IMR-90 (cell line): ENCODE measurements around the gene LAGE3. TPM values are rescaled to one million over a fixed set of nuclear protein-coding genes. Genes with fewer than 3 reads are reported as not detected.

Experiments used
- ATAC-seq: fragments of 200-7000 bp; cut with Tn5 transposase; 2 replicates; pipeline ENCODE4 v1.9.1; 2020; ENCODE audit warnings: low read depth, mild to moderate bottlenecking, moderate library complexity
- BruUV-seq: library from RNA; stranded (reverse); fragments of 400-500 nt; replicated peaks from 2 replicates; lab custom pipeline; 2021; lab: Mats Ljungman, UMichigan
- CTCF ChIA-PET: fragments of 300-600 bp; formaldehyde crosslinking; extraction: SDS; loops from one replicate; lab custom pipeline; 2021; ENCODE audit warnings: antibody characterized with exemption; lab: Yijun Ruan, JAX
- POLR2A ChIA-PET: fragments of 300-600 bp; sonication (Branson Sonifier 250); formaldehyde crosslinking; loops from one replicate; lab custom pipeline; 2022; ENCODE audit warnings: antibody characterized with exemption; ENCODE audit not compliant: unreplicated experiment; lab: Charles Lee
- DNase-seq: peaks from one replicate; pipeline ENCODE4 v3.0.0; 2013
- H2AFZ ChIP-seq: replicated peaks from 2 replicates; pipeline ENCODE3; 2013; ENCODE audit warnings: low read length, mild to moderate bottlenecking; ENCODE audit not compliant: poor library complexity
- H2AK5ac ChIP-seq: 2 replicates; pipeline ENCODE4 v1.6.1; 2013; ENCODE audit warnings: low read depth, low read length, inconsistent platforms
- H2AK9ac ChIP-seq: replicated peaks from 2 replicates; pipeline ENCODE3; 2013; ENCODE audit warnings: mild to moderate bottlenecking, low read depth, low read length, moderate library complexity; ENCODE audit not compliant: poor library complexity
- H2BK120ac ChIP-seq: 2 replicates; pipeline ENCODE4 v1.6.1; 2013; ENCODE audit warnings: low read depth, low read length, inconsistent platforms
- H2BK15ac ChIP-seq: 3 replicates; pipeline ENCODE4 v1.6.1; 2013; ENCODE audit warnings: low read depth, low read length, inconsistent platforms
- H2BK20ac ChIP-seq: 2 replicates; pipeline ENCODE4 v1.6.1; 2013; ENCODE audit warnings: low read depth, mild to moderate bottlenecking, inconsistent platforms, low read length, moderate library complexity
- H2BK5ac ChIP-seq: 2 replicates; pipeline ENCODE4 v1.6.1; 2013; ENCODE audit warnings: mild to moderate bottlenecking, low read depth, low read length, inconsistent platforms; ENCODE audit not compliant: poor library complexity, severe bottlenecking
- H3K14ac ChIP-seq: replicated peaks from 2 replicates; pipeline ENCODE4 v1.6.1; 2013; ENCODE audit warnings: low read depth, low read length, inconsistent platforms
- H3K18ac ChIP-seq: 2 replicates; pipeline ENCODE4 v1.6.1; 2013; ENCODE audit warnings: low read depth, low read length, control low read depth
- H3K23ac ChIP-seq: 2 replicates; pipeline ENCODE4 v1.6.1; 2013; ENCODE audit warnings: low read depth, low read length, inconsistent platforms
- H3K27ac ChIP-seq: 2 replicates; pipeline ENCODE4 v1.5.1; 2013; ENCODE audit warnings: mild to moderate bottlenecking, control low read depth, low read length; ENCODE audit not compliant: insufficient read depth
- H3K27me3 ChIP-seq: 2 replicates; pipeline ENCODE4 v1.6.1; 2013; ENCODE audit warnings: low read length; ENCODE audit not compliant: control insufficient read depth, insufficient read depth
- H3K36me3 ChIP-seq: 2 replicates; pipeline ENCODE4 v1.6.1; 2013; ENCODE audit warnings: low read length, mixed read lengths; ENCODE audit not compliant: control insufficient read depth, insufficient read depth
- H3K4ac ChIP-seq: 2 replicates; pipeline ENCODE4 v1.6.1; 2013; ENCODE audit warnings: low read depth, low read length, inconsistent platforms
- H3K4me1 ChIP-seq: 2 replicates; pipeline ENCODE4 v1.6.1; 2013; ENCODE audit warnings: low read length, mixed read lengths; ENCODE audit not compliant: control insufficient read depth, insufficient read depth
- H3K4me2 ChIP-seq: 2 replicates; pipeline ENCODE4 v1.6.1; 2013; ENCODE audit warnings: low read depth, mild to moderate bottlenecking, control low read depth, low read length, moderate library complexity
- H3K4me3 ChIP-seq: 2 replicates; pipeline ENCODE4 v1.5.1; 2013; ENCODE audit warnings: low read depth, mild to moderate bottlenecking, control low read depth, low read length, moderate library complexity; ENCODE audit not compliant: insufficient read depth
- H3K56ac ChIP-seq: 2 replicates; pipeline ENCODE4 v1.6.1; 2013; ENCODE audit warnings: low read length, inconsistent platforms; ENCODE audit not compliant: insufficient read depth; ENCODE audit errors: extremely low read depth
- H3K79me1 ChIP-seq, 2 experiments: 2 replicates each; pipeline ENCODE4 v1.6.1; 2013; ENCODE audit warnings: low read length in 2 of 2, inconsistent platforms in 1 of 2, low read depth in 1 of 2
- H3K9ac ChIP-seq: 2 replicates; pipeline ENCODE4 v1.6.1; 2013; ENCODE audit warnings: low read depth, low read length, control low read depth
- H3K9me1 ChIP-seq: 2 replicates; pipeline ENCODE4 v1.6.1; 2013; ENCODE audit warnings: low read length, inconsistent platforms; ENCODE audit not compliant: insufficient read depth
- H3K9me3 ChIP-seq: 2 replicates; pipeline ENCODE4 v1.6.1; 2013; ENCODE audit warnings: low read length; ENCODE audit not compliant: control insufficient read depth, insufficient read depth
- H4K20me1 ChIP-seq: 2 replicates; pipeline ENCODE4 v1.6.1; 2013; ENCODE audit warnings: low read length, inconsistent platforms; ENCODE audit not compliant: insufficient read depth
- H4K5ac ChIP-seq: 2 replicates; pipeline ENCODE4 v1.6.1; 2013; ENCODE audit warnings: mild to moderate bottlenecking, low read depth, low read length, control low read depth
- H4K8ac ChIP-seq, 2 experiments: 2 replicates each; pipeline ENCODE4 v1.6.1; 2013; ENCODE audit warnings: low read depth in 2 of 2, low read length in 2 of 2, control low read depth in 1 of 2, inconsistent platforms in 1 of 2
- H4K91ac ChIP-seq: 2 replicates; pipeline ENCODE4 v1.6.1; 2013; ENCODE audit warnings: low read depth, low read length, inconsistent platforms; ENCODE audit not compliant: insufficient read depth
- BHLHE40 ChIP-seq: fragments of 150-350 bp; IDR thresholded peaks from 2 replicates; pipeline ENCODE4 v1.6.1; 2016; ENCODE audit warnings: mild to moderate bottlenecking, low read depth, low read length
- ELK1 ChIP-seq: fragments of 150-350 bp; IDR thresholded peaks from 2 replicates; pipeline ENCODE4 v1.6.1; 2016; ENCODE audit warnings: low read depth, mild to moderate bottlenecking, low read length, moderate library complexity, borderline replicate concordance
- FOS ChIP-seq: fragments of 150-350 bp; IDR thresholded peaks from 2 replicates; pipeline ENCODE4 v1.6.1; 2016; ENCODE audit warnings: low read depth, low read length
- MAFK ChIP-seq: IDR thresholded peaks from 2 replicates; pipeline ENCODE4 v1.6.1; 2012; ENCODE audit warnings: low read depth, low read length, improper control_type of control experiment
- MAZ ChIP-seq: IDR thresholded peaks from 2 replicates; pipeline ENCODE4 v1.6.1; 2012; ENCODE audit warnings: low read depth, mild to moderate bottlenecking, low read length, improper control_type of control experiment, moderate library complexity, borderline replicate concordance
- USF2 ChIP-seq: fragments of 150-350 bp; IDR thresholded peaks from 2 replicates; pipeline ENCODE4 v1.6.1; 2017; ENCODE audit warnings: mild to moderate bottlenecking, antibody characterized with exemption, low read length, low read depth
- WGBS, 2 experiments: methylation state at CpG; one replicate each; pipeline versions ENCODE4 v1.1.5 to v1.1.7; 2013; ENCODE audit warnings: missing lambda C conversion rate in 2 of 2; ENCODE audit not compliant: insufficient read length in 1 of 2; ENCODE audit errors: extremely low coverage in 2 of 2; 5-methylcytosine and 5-hydroxymethylcytosine counted together
- dilution Hi-C: fragments of 300-500 bp; cut with HindIII; formaldehyde crosslinking; loops from one replicate; pipeline ENCODE4 v1.14.3; 2018; ENCODE audit warnings: low sequenced_read_pairs; ENCODE audit not compliant: unreplicated experiment
- in situ Hi-C: fragments of 300-500 bp; cut with MboI; formaldehyde crosslinking; loops from 3 replicates; pipeline ENCODE4 v1.14.3; 2019; ENCODE audit warnings: low sequenced_read_pairs, inconsistent platforms, mixed read lengths
- intact Hi-C: fragments of 100-400 bp; cut with micrococcal nuclease; formaldehyde crosslinking; loops from 2 replicates; pipeline ENCODE4 v1.10.0; 2022
- polyA plus RNA-seq, 3 experiments: library from polyadenylated mRNA; depleted of rRNA; stranded (reverse); fragments of >200 nt; gene quantifications; 2 replicates each; pipeline ENCODE4 v1.2.3, GENCODE V29; 2012; ENCODE audit warnings: low replicate concordance in 1 of 3
- total RNA-seq: library from RNA; depleted of rRNA; stranded (reverse); fragments of >200 nt; gene quantifications from 2 replicates; pipeline ENCODE4 v1.2.3, GENCODE V29; 2012

Gene LAGE3
- total and polyA plus RNA-seq, 2 of the 4 experiments (the other 2 are of a cell fraction) = 3.6 to 14.8 TPM

- BruUV-seq = no TSS peak
- CTCF ChIA-PET = no interaction called here
- peak within 1 kb of the TSS; percentile 89 for H2AFZ ChIP-seq
Measured at GRCh38 chrX:154436983-154437752, 41.9 kb downstream of the LAGE3 start, which contains the start of gene GDI1. GDI1 (plus strand) TSS chrX:154437154; CDS start chrX:154437255, 101 bp downstream.

More at GRCh38 chrX:154436983-154437752, 41.9 kb downstream of the LAGE3 start, which contains the start of gene GDI1:
- Histone ChIP-seq H3K56ac (peak within 1 kb of the TSS; percentile 71), H3K4ac (peak within 1 kb of the TSS; percentile 90), H3K9me3 (no peaks in the 10 kb centered on the region), H3K9me1 (no peaks in the 10 kb centered on the region), H3K4me1 (peaks cover 3% of the 10 kb centered on the region), H3K79me1 (peaks cover 0 to 12% of the 10 kb centered on the region in 2 experiments; a peak in 1 of 4 replicates), H3K18ac (peak within 1 kb of the TSS; percentile 81), H4K91ac (peak within 1 kb of the TSS; percentile 56), H4K8ac (peak within 1 kb of the TSS; percentile 77 to 86), H4K20me1 (peaks cover 14% of the 10 kb centered on the region), H4K5ac (peak within 1 kb of the TSS; percentile 70), H3K4me3 (peak within 1 kb of the TSS; percentile 98), H3K4me2 (peak within 1 kb of the TSS; percentile 95), H3K14ac (peak within 1 kb of the TSS; percentile 94), H2BK15ac (no peak within 1 kb of the TSS; the same call in 2 of the 3 replicates), H2AK5ac (peak within 1 kb of the TSS; percentile 87), H2BK20ac (no peak within 1 kb of the TSS), H3K36me3 (peaks cover 49% of the 10 kb centered on the region), H2BK120ac (no peak within 1 kb of the TSS), H3K23ac (peak within 1 kb of the TSS; percentile 85), H2BK5ac (peak within 1 kb of the TSS; percentile 100), H3K9ac (peak within 1 kb of the TSS; percentile 87), H2AK9ac (peak within 1 kb of the TSS; percentile 98), H3K27ac (peak within 1 kb of the TSS; percentile 95), H3K27me3 (no peaks in the 10 kb centered on the region)
- POLR2A ChIA-PET = interaction anchor here (1.5 kb wide), 1 partner anchor 10 kb away, joined by 3 read pairs; no protein-coding TSS in a partner anchor
- dilution Hi-C loops = no loop called here
- ATAC-seq = peak; percentile 77
- 38% methylated on average over 30 of the region's 93 CpGs; no CpG with 5 or more reads in 1 of the 2 experiments for WGBS, 2 experiments
- DNase-seq = peak; percentile 22
- in situ Hi-C loops = no loop called here
- intact Hi-C loops = no loop called here
- TF ChIP-seq USF2 (no peak), MAFK (no peak), MAZ (no peak), FOS (no peak), ELK1 (no peak), BHLHE40 (no peak)
